ENCODE results near the gene FAM163A. TPM values are rescaled to one million over a fixed set of nuclear protein-coding genes. Genes with fewer than 3 reads are reported as not detected.
A peak's percentile ranks its signal among the peaks of the same experiment; 100 is the strongest.

FAM163A gene
- polyA plus RNA-seq, 3 donors = not detected

DNA sequence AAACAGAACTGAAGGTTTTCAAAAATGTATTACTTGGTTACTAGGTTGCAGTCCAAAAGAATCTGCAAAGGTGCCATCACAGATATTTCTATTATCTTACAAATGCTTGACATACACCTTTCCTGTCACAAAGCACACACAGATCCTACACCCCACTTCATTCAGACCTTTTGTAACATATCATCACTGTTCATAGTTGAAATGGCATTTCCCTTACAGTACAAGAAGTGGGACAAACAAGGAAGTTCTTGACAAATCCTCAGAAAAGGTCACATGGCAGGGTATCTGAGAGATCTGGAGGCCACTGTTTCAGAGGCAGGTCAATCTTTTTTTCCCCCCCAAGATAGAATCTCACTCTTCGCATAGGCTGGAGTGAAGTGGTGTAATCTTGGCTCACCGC is 113.2 kb downstream of the FAM163A start:
- no peaks in the 10 kb centered on the region for H3K9me3 Mint-ChIP-seq
- intact Hi-C loops (cut with micrococcal nuclease) = no loop called here
- Histone ChIP-seq H3K9ac (ENCODE audit: insufficient read depth, low read length, poor library complexity, severe bottlenecking) (no peak overlapping the region), H3K4me3 (replicated peaks in 1 of 3; ENCODE audit: low read depth in 2 of 3, low read length in 3 of 3) (no peak overlapping the region), H3K9me3 (replicated peaks in 1 of 2; ENCODE audit: control insufficient read depth in 1 of 2, insufficient read depth in 1 of 2, low read length in 2 of 2) (no peaks in the 10 kb centered on the region), H3K27ac (ENCODE audit: low read depth in 1 of 2, low read length in 2 of 2) (peak overlapping the region; percentile 8 to 72), H3K36me3 (replicated peaks in 1 of 2; ENCODE audit: control insufficient read depth in 1 of 2, insufficient read depth in 2 of 2, low read length in 2 of 2) (peaks cover 13 to 48% of the 10 kb centered on the region in 2 donors), H3K4me2 (replicated peaks; ENCODE audit: extremely low read depth, low read length, poor library complexity, severe bottlenecking) (no peak overlapping the region), H3K4me1 (ENCODE audit: control insufficient read depth in 1 of 2, insufficient read depth in 2 of 2, low read length in 2 of 2) (peaks cover 12 to 20% of the 10 kb centered on the region in 2 donors), H2AFZ (ENCODE audit: insufficient read depth, low read depth, low read length, poor library complexity, severe bottlenecking) (no peak overlapping the region), H3K27me3 (ENCODE audit: control insufficient read depth in 2 of 2, insufficient read depth in 2 of 2, low read length in 2 of 2) (no peaks in the 10 kb centered on the region), H3K79me2 (ENCODE audit: insufficient read depth, low read length) (no peaks in the 10 kb centered on the region), H4K20me1 (ENCODE audit: insufficient read depth, low read length) (peaks cover 4% of the 10 kb centered on the region)
- peaks cover 24% of the 10 kb centered on the region for H3K4me1 Mint-ChIP-seq
- no peaks in the 10 kb centered on the region for H3K27me3 Mint-ChIP-seq (ENCODE audit: low read depth in 3 of 3)
- H3K36me3 Mint-ChIP-seq = peaks cover 27 to 49% of the 10 kb centered on the region in 2 donors
- peak in 1 of 3 donors; percentile 8 for DNase-seq
- TF ChIP-seq CTCF (IDR thresholded peaks at IDR 0.05) = no peak
- no peak overlapping the region for H3K4me3 Mint-ChIP-seq
- WGBS (ENCODE audit: insufficient coverage) = no CpG with 5 or more reads among the region's 2 CpGs
- peak overlapping the region in 6 of 7 donors; percentile 52 to 91 (median 82) for H3K27ac Mint-ChIP-seq

GRCh38 chr1:179857009-179857408 is 113.9 kb downstream of the FAM163A start:
- Histone ChIP-seq H3K4me3 (replicated peaks in 1 of 3; ENCODE audit: low read depth in 2 of 3, low read length in 3 of 3) (no peak overlapping the region), H3K9me3 (replicated peaks in 1 of 2; ENCODE audit: control insufficient read depth in 1 of 2, insufficient read depth in 1 of 2, low read length in 2 of 2) (no peaks in the 10 kb centered on the region), H3K4me2 (replicated peaks; ENCODE audit: extremely low read depth, low read length, poor library complexity, severe bottlenecking) (no peak overlapping the region), H3K4me1 (ENCODE audit: control insufficient read depth in 1 of 2, insufficient read depth in 2 of 2, low read length in 2 of 2) (peaks cover 12 to 20% of the 10 kb centered on the region in 2 donors), H4K20me1 (ENCODE audit: insufficient read depth, low read length) (peaks cover 10% of the 10 kb centered on the region), H3K27me3 (ENCODE audit: control insufficient read depth in 2 of 2, insufficient read depth in 2 of 2, low read length in 2 of 2) (no peaks in the 10 kb centered on the region), H2AFZ (ENCODE audit: insufficient read depth, low read depth, low read length, poor library complexity, severe bottlenecking) (no peak overlapping the region), H3K27ac (ENCODE audit: low read depth in 1 of 2, low read length in 2 of 2) (peak overlapping the region in 1 of 2 donors; percentile 72), H3K36me3 (replicated peaks in 1 of 2; ENCODE audit: control insufficient read depth in 1 of 2, insufficient read depth in 2 of 2, low read length in 2 of 2) (peaks cover 11 to 47% of the 10 kb centered on the region in 2 donors), H3K9ac (ENCODE audit: insufficient read depth, low read length, poor library complexity, severe bottlenecking) (peak overlapping the region; percentile 17), H3K79me2 (ENCODE audit: insufficient read depth, low read length) (no peaks in the 10 kb centered on the region)
- Mint-ChIP-seq H3K9me3 (no peaks in the 10 kb centered on the region), H3K27me3 (ENCODE audit: low read depth in 3 of 3) (no peaks in the 10 kb centered on the region), H3K36me3 (peaks cover 27 to 52% of the 10 kb centered on the region in 2 donors), H3K27ac (peak overlapping the region; percentile 52 to 91 (median 84)), H3K4me1 (peaks cover 23% of the 10 kb centered on the region), H3K4me3 (no peak overlapping the region)
- DNase-seq = peak; percentile 13 to 54 (median 39)
- intact Hi-C loops (cut with micrococcal nuclease) = no loop called here
- TF ChIP-seq CTCF (IDR thresholded peaks at IDR 0.05) = no peak
- no CpG with 5 or more reads among the region's 4 CpGs for WGBS (ENCODE audit: insufficient coverage)
